Naive B cell (primary cell): Measurements from ENCODE around the gene CNTD1. TPM values are rescaled to one million over a fixed set of nuclear protein-coding genes. Genes with fewer than 3 reads are reported as not detected.

Experiments used
- ATAC-seq, 2 donors: fragments of 150-1000 bp; cut with Tn5 transposase; 2 replicates each; pipeline ENCODE4 v1.10.0; 2021; ENCODE audit warnings: low read depth in 2 of 2, mild to moderate bottlenecking in 2 of 2, moderate library complexity in 2 of 2
- DNase-seq: peaks from one replicate; pipeline ENCODE4 v3.0.0; 2022
- H3K27ac Mint-ChIP-seq, 6 donors: one replicate each; pipeline ENCODE4 v1.8.0; 2020 to 2022; ENCODE audit warnings: mild to moderate bottlenecking in 6 of 6, mixed read lengths in 6 of 6, moderate library complexity in 5 of 6, inconsistent platforms in 2 of 6
- H3K27me3 Mint-ChIP-seq, 3 donors: one replicate each; pipeline ENCODE4 v1.8.0; 2021 to 2022; ENCODE audit warnings: mixed read lengths in 3 of 3, mild to moderate bottlenecking in 1 of 3
- H3K36me3 Mint-ChIP-seq, 2 donors: one replicate each; pipeline ENCODE4 v1.8.0; 2020 to 2022; ENCODE audit warnings: mixed read lengths in 2 of 2, inconsistent platforms in 1 of 2, mild to moderate bottlenecking in 1 of 2
- H3K4me1 Mint-ChIP-seq, 3 donors: one replicate each; pipeline ENCODE4 v1.8.0; 2020 to 2022; ENCODE audit warnings: mixed read lengths in 3 of 3, inconsistent platforms in 1 of 3, mild to moderate bottlenecking in 1 of 3, moderate library complexity in 1 of 3
- H3K4me3 Mint-ChIP-seq, 8 donors: one replicate each; pipeline ENCODE4 v1.8.0; 2020 to 2022; ENCODE audit warnings: mild to moderate bottlenecking in 8 of 8, mixed read lengths in 8 of 8, moderate library complexity in 8 of 8, inconsistent platforms in 2 of 8
- H3K9me3 Mint-ChIP-seq, 7 donors: one replicate each; pipeline ENCODE4 v1.8.0; 2020 to 2022; ENCODE audit warnings: mixed read lengths in 7 of 7, mild to moderate bottlenecking in 5 of 7, inconsistent platforms in 2 of 7, moderate library complexity in 1 of 7
- polyA plus RNA-seq, 6 donors: library from polyadenylated mRNA; unstranded; fragments of 300-500 nt; fragmentation: Illumina TruSeq; gene quantifications; one replicate each; pipeline ENCODE4 v1.2.3, GENCODE V29; 2021; ENCODE audit warnings: low read depth in 6 of 6

Gene CNTD1
- polyA plus RNA-seq, 6 donors from 2014 or later: 0.17 to 0.74 (median 0.70) TPM; not detected in 1

DNA sequence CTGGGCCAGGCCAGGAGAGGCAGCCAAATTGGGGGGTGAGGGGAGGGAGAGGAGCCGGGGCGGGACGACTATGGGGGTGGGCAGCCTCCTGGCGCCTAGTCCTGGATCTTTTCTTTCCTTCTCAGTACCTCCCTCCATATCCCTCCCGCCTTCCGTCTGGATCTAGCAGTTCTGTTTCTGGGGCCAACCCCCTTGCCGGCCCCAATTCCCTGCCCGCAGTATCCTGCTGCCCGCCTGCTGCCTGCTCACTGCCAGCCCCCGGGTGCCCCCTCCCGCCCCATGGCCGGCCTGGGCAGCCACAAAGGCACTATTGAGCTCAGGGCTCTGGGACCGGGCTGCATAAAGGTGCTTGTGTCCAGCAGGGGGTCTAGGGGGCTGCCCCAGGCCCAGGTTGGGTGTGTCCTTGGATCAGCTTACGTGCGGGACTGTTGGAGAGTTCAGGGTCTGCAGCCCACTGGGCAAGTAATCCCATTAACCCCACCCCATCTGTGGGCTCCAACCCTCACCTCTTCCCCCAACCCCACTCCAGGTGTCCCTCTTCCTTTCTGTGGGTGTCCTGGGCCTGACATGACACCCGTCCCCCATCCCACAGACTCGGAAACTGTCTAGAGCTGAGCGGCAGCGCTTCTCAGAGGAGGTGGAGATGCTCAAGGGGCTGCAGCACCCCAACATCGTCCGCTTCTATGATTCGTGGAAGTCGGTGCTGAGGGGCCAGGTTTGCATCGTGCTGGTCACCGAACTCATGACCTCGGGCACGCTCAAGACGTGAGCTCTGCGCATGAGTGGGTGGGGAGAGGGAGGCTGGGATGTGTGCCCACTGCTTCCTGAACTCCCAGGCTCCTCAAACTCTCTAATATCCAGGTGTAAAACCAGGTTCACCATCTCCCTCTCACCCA, 16.2 kb upstream of the CNTD1 start:
- no peak overlapping the region for H3K27ac Mint-ChIP-seq
- peaks cover 46 to 76% (median 68%) of the 10 kb centered on the region in 3 donors for H3K27me3 Mint-ChIP-seq
- H3K9me3 Mint-ChIP-seq: peaks cover 0 to 4% (median 0%) of the 10 kb centered on the region in 7 donors
- peaks cover 26 to 44% (median 37%) of the 10 kb centered on the region in 3 donors for H3K4me1 Mint-ChIP-seq
- H3K4me3 Mint-ChIP-seq: peak overlapping the region in 3 of 8 donors; percentile 32 to 69 (median 43)
- H3K36me3 Mint-ChIP-seq: peaks cover 11 to 33% of the 10 kb centered on the region in 2 donors
- ATAC-seq: no peak
- DNase-seq: no peak

DNA sequence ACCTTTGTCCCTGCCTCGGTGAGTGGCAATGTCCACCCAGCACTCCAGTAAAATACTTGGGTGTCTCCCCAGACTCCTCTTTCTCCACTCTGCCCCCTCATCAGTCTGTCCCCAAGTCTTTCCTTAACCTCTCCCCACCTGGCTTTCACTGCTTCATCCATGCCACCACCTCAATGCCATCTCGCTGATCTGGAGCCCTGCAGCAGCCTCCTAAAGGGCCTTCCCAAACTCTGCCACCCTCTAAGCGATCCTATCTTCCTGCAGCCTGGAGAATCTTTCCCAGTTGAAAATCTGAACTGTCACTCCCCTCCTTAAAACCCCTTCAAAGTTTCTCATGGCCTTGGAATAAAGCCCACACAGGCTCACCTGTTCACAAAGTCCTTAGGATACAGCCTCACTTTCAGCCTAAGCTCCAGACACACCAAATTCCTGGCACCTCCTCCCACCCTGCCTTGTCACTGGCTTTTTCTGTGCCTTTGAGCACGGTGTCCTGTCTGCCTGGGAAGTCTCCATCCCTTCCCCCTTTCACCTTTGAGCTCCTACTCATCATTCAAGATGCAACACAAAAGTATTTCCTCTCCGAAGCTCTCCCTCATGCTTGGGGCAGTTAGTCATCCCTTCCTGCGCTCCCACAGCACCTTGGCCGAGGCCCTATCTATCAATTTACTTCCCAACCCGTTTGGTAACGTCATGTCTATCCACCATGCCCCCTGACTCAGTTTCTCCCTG, 15.4 kb upstream of the CNTD1 start:
- Mint-ChIP-seq H3K27ac (peak overlapping the region in 2 of 6 donors; percentile 29 to 64), H3K9me3 (peaks cover 0 to 4% (median 0%) of the 10 kb centered on the region in 7 donors), H3K4me1 (peaks cover 30 to 44% (median 37%) of the 10 kb centered on the region in 3 donors), H3K36me3 (peaks cover 11 to 34% of the 10 kb centered on the region in 2 donors), H3K27me3 (peaks cover 53 to 84% (median 76%) of the 10 kb centered on the region in 3 donors), H3K4me3 (peak overlapping the region in 2 of 8 donors; percentile 32 to 43)
- ATAC-seq: no peak
- DNase-seq: no peak

DNA sequence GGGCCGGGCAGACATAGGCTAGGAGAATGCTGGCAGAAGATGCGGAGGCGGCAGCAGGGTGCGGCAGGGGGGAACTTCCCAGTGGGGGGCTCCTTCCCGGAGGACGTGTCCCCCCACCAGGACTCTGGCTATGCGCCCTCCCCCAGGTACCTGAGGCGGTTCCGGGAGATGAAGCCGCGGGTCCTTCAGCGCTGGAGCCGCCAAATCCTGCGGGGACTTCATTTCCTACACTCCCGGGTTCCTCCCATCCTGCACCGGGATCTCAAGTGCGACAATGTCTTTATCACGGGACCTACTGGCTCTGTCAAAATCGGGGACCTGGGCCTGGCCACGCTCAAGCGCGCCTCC, 14.9 kb upstream of the CNTD1 start:
- H3K27me3 Mint-ChIP-seq: peaks cover 57 to 88% (median 81%) of the 10 kb centered on the region in 3 donors

DNA sequence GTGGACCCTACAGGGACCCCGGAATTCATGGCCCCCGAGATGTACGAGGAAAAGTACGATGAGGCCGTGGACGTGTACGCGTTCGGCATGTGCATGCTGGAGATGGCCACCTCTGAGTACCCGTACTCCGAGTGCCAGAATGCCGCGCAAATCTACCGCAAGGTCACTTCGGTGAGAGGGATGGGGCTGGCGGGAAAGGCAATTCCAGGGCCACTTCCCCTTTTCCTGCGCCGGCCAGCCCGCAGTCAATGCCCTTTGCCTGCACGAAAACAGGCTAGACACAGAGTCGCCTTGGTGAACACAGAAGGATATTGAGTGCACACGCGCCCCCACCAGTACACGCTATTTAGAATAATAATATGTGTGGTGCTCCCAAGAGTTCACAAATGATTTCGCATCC, 14.3 kb upstream of the CNTD1 start:
- Mint-ChIP-seq H3K9me3 (peaks cover 0 to 4% (median 0%) of the 10 kb centered on the region in 7 donors), H3K36me3 (peaks cover 4 to 23% of the 10 kb centered on the region in 2 donors), H3K27ac (no peak overlapping the region), H3K4me1 (peaks cover 30 to 39% (median 35%) of the 10 kb centered on the region in 3 donors), H3K27me3 (peaks cover 61 to 90% (median 86%) of the 10 kb centered on the region in 3 donors), H3K4me3 (peak overlapping the region in 5 of 8 donors; percentile 13 to 85 (median 44))
- no peak for DNase-seq
- ATAC-seq: peak in 1 of 2 donors; percentile 6

More for the DNA sequence above, 14.9 kb upstream of the CNTD1 start:
- H3K4me1 Mint-ChIP-seq: peaks cover 30 to 44% (median 37%) of the 10 kb centered on the region in 3 donors
- peaks cover 0 to 4% (median 0%) of the 10 kb centered on the region in 7 donors for H3K9me3 Mint-ChIP-seq
- DNase-seq (no peak), ATAC-seq (no peak)
- peaks cover 7 to 30% of the 10 kb centered on the region in 2 donors for H3K36me3 Mint-ChIP-seq
- no peak overlapping the region for H3K4me3 Mint-ChIP-seq
- no peak overlapping the region for H3K27ac Mint-ChIP-seq

DNA sequence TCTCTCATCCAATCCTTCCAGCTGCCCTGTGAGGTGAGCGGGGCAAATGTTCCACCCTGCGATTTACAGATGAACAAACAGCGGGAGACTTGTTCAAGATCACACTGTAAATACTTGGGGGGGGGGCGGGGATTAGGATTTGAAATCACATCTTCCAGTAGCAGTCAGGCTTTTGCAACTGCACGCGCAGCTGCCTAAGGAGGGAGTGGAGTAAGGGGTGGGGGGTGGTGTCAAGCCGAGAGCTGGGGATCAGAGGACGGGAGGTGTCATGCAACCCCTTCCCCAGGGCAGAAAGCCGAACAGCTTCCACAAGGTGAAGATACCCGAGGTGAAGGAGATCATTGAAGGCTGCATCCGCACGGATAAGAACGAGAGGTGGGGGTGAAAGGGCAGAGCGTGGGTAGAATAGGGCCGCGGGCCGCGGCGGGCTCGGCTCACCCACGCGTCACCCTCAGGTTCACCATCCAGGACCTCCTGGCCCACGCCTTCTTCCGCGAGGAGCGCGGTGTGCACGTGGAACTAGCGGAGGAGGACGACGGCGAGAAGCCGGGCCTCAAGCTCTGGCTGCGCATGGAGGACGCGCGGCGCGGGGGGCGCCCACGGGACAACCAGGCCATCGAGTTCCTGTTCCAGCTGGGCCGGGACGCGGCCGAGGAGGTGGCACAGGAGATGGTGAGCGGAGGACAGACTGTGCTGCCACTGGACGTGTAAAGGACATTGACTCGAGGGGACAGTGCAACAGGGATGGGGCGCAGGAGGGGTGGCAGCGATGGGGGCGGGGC, 13.7 kb upstream of the CNTD1 start:
- Mint-ChIP-seq H3K4me1 (peaks cover 25 to 33% (median 29%) of the 10 kb centered on the region in 3 donors), H3K27ac (peak overlapping the region in 1 of 6 donors; percentile 86), H3K27me3 (peaks cover 63 to 89% (median 84%) of the 10 kb centered on the region in 3 donors), H3K36me3 (peaks cover 0 to 17% of the 10 kb centered on the region in 2 donors), H3K4me3 (peak overlapping the region in 5 of 8 donors; percentile 16 to 85 (median 44)), H3K9me3 (peaks cover 0 to 4% (median 0%) of the 10 kb centered on the region in 7 donors)
- DNase-seq (no peak), ATAC-seq (peak; percentile 24 to 30)

DNA sequence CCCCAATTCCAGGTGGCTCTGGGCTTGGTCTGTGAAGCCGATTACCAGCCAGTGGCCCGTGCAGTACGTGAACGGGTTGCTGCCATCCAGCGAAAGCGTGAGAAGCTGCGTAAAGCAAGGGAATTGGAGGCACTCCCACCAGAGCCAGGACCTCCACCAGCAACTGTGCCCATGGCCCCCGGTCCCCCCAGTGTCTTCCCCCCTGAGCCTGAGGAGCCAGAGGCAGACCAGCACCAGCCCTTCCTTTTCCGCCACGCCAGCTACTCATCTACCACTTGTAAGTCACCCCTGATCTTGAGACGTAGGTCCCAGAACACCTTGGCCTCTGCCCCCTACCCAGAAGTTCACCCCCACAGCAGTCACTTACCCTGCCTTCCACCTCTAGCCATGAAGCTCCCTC, 11.4 kb upstream of the CNTD1 start:
- Mint-ChIP-seq H3K27me3 (peaks cover 63 to 80% (median 79%) of the 10 kb centered on the region in 3 donors), H3K4me3 (no peak overlapping the region), H3K4me1 (peaks cover 21 to 25% (median 23%) of the 10 kb centered on the region in 3 donors), H3K36me3 (peaks cover 0 to 16% of the 10 kb centered on the region in 2 donors), H3K9me3 (peaks cover 0 to 2% (median 0%) of the 10 kb centered on the region in 7 donors), H3K27ac (no peak overlapping the region)
- DNase-seq: no peak
- no peak for ATAC-seq

DNA sequence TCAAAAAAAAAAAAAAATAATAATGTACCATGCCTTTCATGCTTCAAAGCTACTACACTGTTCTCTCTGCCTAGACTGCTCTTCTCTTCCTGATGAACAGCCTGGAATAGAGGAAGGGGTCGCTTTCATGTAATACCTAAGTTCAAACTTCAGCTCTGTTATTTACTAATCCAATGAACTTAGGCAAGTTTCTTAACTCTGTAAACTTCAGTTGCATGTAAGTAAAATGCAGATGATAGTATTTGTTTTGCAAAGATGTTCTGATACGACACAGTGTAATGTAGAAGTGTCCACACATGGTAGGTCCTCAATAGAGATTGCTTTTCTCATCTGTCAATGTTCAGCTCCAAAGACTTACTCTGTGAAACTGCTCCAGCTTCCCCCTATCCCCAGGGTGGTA, 6.7 kb upstream of the CNTD1 start:
- H3K4me3 Mint-ChIP-seq: no peak overlapping the region
- ATAC-seq (no peak), DNase-seq (no peak)
- no peak overlapping the region for H3K27ac Mint-ChIP-seq
- H3K4me1 Mint-ChIP-seq: peaks cover 18 to 24% (median 21%) of the 10 kb centered on the region in 3 donors
- no peaks in the 10 kb centered on the region for H3K9me3 Mint-ChIP-seq
- H3K36me3 Mint-ChIP-seq: peaks cover 0 to 16% of the 10 kb centered on the region in 2 donors
- peaks cover 26 to 36% (median 32%) of the 10 kb centered on the region in 3 donors for H3K27me3 Mint-ChIP-seq

DNA sequence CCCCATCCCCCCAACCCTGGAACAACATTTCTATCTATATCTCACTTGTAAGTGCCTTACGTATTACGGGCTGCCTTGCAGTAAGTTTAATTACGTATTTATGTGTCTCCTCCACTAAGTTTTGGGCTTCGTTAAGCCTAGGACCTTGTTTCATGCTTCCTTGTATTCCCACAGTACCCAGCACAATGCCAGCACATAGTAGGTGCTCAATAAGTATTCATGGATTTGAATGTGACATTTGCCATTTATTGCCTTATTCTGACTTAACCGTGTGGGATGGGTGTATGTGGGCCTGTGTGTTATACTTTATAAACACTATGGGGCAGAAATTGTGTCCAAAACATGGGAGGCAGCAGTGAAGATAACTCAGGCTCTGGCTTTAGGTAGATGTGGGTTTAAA, 6.1 kb upstream of the CNTD1 start:
- Mint-ChIP-seq H3K27me3 (peaks cover 20 to 30% (median 26%) of the 10 kb centered on the region in 3 donors), H3K27ac (no peak overlapping the region), H3K4me1 (peaks cover 18 to 29% (median 27%) of the 10 kb centered on the region in 3 donors), H3K9me3 (no peaks in the 10 kb centered on the region), H3K36me3 (peaks cover 0 to 15% of the 10 kb centered on the region in 2 donors), H3K4me3 (no peak overlapping the region)
- DNase-seq: no peak
- no peak for ATAC-seq

DNA sequence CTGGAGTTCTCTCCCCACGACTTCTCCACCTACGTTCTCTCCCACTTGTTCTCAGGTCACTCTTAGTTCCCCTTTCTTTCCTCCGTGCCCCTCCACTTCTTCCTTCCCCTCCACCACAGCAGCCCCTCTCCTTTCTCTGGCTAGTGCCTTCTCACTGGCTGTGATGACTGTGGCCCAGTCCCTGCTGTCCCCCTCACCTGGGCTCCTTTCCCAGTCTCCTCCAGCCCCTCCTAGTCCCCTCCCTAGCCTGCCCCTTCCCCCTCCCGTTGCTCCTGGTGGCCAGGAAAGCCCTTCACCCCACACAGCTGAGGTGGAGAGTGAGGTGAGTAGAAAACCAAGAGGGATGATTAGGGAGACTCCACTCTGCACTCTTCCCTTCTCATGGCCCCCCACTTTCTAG, 3.6 kb upstream of the CNTD1 start:
- Mint-ChIP-seq H3K27me3 (peaks cover 4 to 9% (median 9%) of the 10 kb centered on the region in 3 donors), H3K36me3 (peaks cover 0 to 8% of the 10 kb centered on the region in 2 donors), H3K27ac (no peak overlapping the region), H3K4me3 (peak overlapping the region in 1 of 8 donors; percentile 51), H3K4me1 (peaks cover 20 to 43% (median 39%) of the 10 kb centered on the region in 3 donors), H3K9me3 (no peaks in the 10 kb centered on the region)
- ATAC-seq (no peak), DNase-seq (no peak)

DNA sequence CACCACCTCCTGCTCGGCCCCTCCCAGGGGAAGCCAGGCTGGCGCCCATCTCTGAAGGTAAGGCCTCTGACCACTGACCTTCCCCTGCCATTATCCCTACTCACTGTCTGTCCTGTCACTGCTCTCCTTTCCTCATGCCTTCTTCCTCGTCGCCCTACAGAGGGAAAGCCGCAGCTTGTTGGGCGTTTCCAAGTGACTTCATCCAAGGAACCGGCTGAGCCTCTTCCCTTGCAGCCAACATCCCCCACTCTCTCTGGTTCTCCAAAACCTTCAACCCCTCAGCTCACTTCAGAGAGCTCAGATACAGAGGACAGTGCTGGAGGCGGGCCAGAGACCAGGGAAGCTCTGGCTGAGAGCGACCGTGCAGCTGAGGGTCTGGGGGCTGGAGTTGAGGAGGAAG, 3.2 kb upstream of the CNTD1 start:
- H3K4me3 Mint-ChIP-seq: peak overlapping the region in 3 of 8 donors; percentile 50 to 71 (median 54)
- no peak for ATAC-seq
- H3K9me3 Mint-ChIP-seq: no peaks in the 10 kb centered on the region

DNA sequence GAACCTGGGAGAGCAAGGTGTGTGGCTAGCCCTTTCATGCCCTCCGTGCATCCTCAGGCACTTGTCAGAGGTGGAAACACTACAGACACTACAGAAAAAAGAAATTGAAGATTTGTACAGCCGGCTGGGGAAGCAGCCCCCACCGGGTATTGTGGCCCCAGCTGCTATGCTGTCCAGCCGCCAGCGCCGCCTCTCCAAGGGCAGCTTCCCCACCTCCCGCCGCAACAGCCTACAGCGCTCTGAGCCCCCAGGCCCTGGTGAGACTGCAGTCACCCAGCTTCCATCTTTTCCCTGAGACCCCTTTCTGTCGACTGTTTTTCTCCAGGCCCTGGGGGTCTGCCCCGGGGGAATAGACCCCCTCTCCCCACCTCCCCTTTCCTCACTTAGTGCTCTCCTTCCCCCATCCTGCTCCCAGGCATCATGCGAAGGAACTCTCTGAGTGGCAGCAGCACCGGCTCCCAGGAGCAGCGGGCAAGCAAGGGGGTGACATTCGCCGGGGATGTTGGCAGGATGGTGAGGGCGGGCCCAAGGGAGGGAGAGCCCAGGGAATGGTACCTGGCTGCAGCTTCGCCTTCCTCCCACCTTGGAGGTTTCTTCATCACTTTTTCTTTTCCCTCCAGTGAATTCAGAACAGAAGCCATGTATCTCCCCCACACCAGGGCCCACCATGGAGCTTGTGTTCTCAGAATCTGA, 2.4 kb upstream of the CNTD1 start:
- peak overlapping the region in 1 of 6 donors; percentile 80 for H3K27ac Mint-ChIP-seq
- ATAC-seq: no peak
- peaks cover 0 to 8% of the 10 kb centered on the region in 2 donors for H3K36me3 Mint-ChIP-seq
- peaks cover 20 to 43% (median 39%) of the 10 kb centered on the region in 3 donors for H3K4me1 Mint-ChIP-seq
- H3K4me3 Mint-ChIP-seq: peak overlapping the region in 3 of 8 donors; percentile 54 to 81 (median 71)
- DNase-seq: no peak
- peaks cover 0 to 5% (median 0%) of the 10 kb centered on the region in 3 donors for H3K27me3 Mint-ChIP-seq
- H3K9me3 Mint-ChIP-seq: no peaks in the 10 kb centered on the region

More for the DNA sequence above, 3.2 kb upstream of the CNTD1 start:
- H3K27ac Mint-ChIP-seq: no peak overlapping the region
- H3K36me3 Mint-ChIP-seq: peaks cover 0 to 8% of the 10 kb centered on the region in 2 donors
- DNase-seq: no peak
- H3K4me1 Mint-ChIP-seq: peaks cover 20 to 43% (median 39%) of the 10 kb centered on the region in 3 donors
- H3K27me3 Mint-ChIP-seq: peaks cover under 1 to 5% (median 5%) of the 10 kb centered on the region in 3 donors
